DND-41 (cell line): ENCODE results near the gene PPP6R1.

Experiments
- ATAC-seq: fragments of 200-7000 bp; cut with Tn5 transposase; 3 replicates; pipeline ENCODE4 v1.9.1; 2021; ENCODE audit warnings: low read depth; ENCODE audit not compliant: insufficient read depth
- DNase-seq: peaks from one replicate; pipeline ENCODE4 v3.0.0-alpha.2; 2020
- H2AFZ ChIP-seq: 2 replicates; pipeline ENCODE4 v1.6.0; 2012; ENCODE audit warnings: low read depth, low read length
- H3K27ac ChIP-seq: 2 replicates; pipeline ENCODE4 v1.5.1; 2012; ENCODE audit warnings: low read length, inconsistent platforms
- H3K27me3 ChIP-seq: fragments of 200-600 bp; sonication (generic); 2 replicates; pipeline ENCODE4 v1.6.0; 2012; ENCODE audit warnings: low read length, mild to moderate bottlenecking, inconsistent platforms; ENCODE audit not compliant: insufficient read depth, poor library complexity
- H3K36me3 ChIP-seq: 2 replicates; pipeline ENCODE4 v1.5.1; 2012; ENCODE audit warnings: low read length, inconsistent platforms; ENCODE audit not compliant: insufficient read depth
- H3K4me1 ChIP-seq: 2 replicates; pipeline ENCODE4 v1.5.1; 2012; ENCODE audit warnings: mild to moderate bottlenecking, low read length; ENCODE audit not compliant: insufficient read depth
- H3K4me2 ChIP-seq: 2 replicates; pipeline ENCODE4 v1.6.0; 2012; ENCODE audit warnings: mild to moderate bottlenecking, moderate library complexity, low read length, inconsistent platforms; ENCODE audit not compliant: insufficient read depth
- H3K4me3 ChIP-seq, 2 experiments: fragments of 200-600 bp in 1 of 2; shearing (Covaris generic) in 1 of 2; 2 replicates each; pipeline ENCODE4 v1.5.1; 2012 to 2016; ENCODE audit warnings: inconsistent platforms in 2 of 2, low read length in 2 of 2, mild to moderate bottlenecking in 2 of 2, low read depth in 1 of 2, moderate library complexity in 1 of 2
- H3K79me2 ChIP-seq: 2 replicates; pipeline ENCODE4 v1.6.0; 2012; ENCODE audit warnings: low read length, inconsistent platforms; ENCODE audit not compliant: insufficient read depth
- H3K9ac ChIP-seq: 2 replicates; pipeline ENCODE4 v1.6.0; 2012; ENCODE audit warnings: low read depth, mild to moderate bottlenecking, inconsistent platforms, low read length, moderate library complexity
- H3K9me3 ChIP-seq: 2 replicates; pipeline ENCODE4 v1.5.1; 2012; ENCODE audit warnings: low read length, moderate library complexity, mild to moderate bottlenecking, inconsistent platforms; ENCODE audit not compliant: insufficient read depth, severe bottlenecking
- H4K20me1 ChIP-seq: 2 replicates; pipeline ENCODE4 v1.6.0; 2012; ENCODE audit warnings: low read length; ENCODE audit not compliant: insufficient read depth
- EZH2 ChIP-seq: IDR thresholded peaks from 3 replicates; pipeline ENCODE4 v1.6.1; 2012; ENCODE audit warnings: borderline replicate concordance, low read depth, mild to moderate bottlenecking, moderate library complexity, low read length, inconsistent platforms; ENCODE audit not compliant: severe bottlenecking
- TF ChIP-seq, protein P1 (sequence below): IDR thresholded peaks from 2 replicates; pipeline ENCODE4 v1.5.1; 2012; ENCODE audit warnings: borderline replicate concordance, low read length, moderate library complexity, mild to moderate bottlenecking; ENCODE audit not compliant: poor library complexity, severe bottlenecking; ENCODE audit errors: extremely low read depth

Gene PPP6R1

GRCh38 chr19:55249841-55250240 is 9.0 kb downstream of the PPP6R1 start:
- Histone ChIP-seq H3K9me3 (no peaks in the 10 kb centered on the region), H3K36me3 (peaks cover 91% of the 10 kb centered on the region), H3K27ac (no peak overlapping the region), H3K9ac (no peak overlapping the region), H3K4me1 (peaks cover 23% of the 10 kb centered on the region), H3K79me2 (peaks cover 93% of the 10 kb centered on the region), H3K4me2 (no peak overlapping the region), H4K20me1 (peaks cover 89% of the 10 kb centered on the region), H3K4me3 (no peak overlapping the region), H3K27me3 (no peaks in the 10 kb centered on the region), H2AFZ (no peak overlapping the region)
- TF ChIP-seq, protein P1, sequence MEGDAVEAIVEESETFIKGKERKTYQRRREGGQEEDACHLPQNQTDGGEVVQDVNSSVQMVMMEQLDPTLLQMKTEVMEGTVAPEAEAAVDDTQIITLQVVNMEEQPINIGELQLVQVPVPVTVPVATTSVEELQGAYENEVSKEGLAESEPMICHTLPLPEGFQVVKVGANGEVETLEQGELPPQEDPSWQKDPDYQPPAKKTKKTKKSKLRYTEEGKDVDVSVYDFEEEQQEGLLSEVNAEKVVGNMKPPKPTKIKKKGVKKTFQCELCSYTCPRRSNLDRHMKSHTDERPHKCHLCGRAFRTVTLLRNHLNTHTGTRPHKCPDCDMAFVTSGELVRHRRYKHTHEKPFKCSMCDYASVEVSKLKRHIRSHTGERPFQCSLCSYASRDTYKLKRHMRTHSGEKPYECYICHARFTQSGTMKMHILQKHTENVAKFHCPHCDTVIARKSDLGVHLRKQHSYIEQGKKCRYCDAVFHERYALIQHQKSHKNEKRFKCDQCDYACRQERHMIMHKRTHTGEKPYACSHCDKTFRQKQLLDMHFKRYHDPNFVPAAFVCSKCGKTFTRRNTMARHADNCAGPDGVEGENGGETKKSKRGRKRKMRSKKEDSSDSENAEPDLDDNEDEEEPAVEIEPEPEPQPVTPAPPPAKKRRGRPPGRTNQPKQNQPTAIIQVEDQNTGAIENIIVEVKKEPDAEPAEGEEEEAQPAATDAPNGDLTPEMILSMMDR = no peak
- TF ChIP-seq EZH2 = no peak
- no peak for DNase-seq
- no peak for ATAC-seq

DNA sequence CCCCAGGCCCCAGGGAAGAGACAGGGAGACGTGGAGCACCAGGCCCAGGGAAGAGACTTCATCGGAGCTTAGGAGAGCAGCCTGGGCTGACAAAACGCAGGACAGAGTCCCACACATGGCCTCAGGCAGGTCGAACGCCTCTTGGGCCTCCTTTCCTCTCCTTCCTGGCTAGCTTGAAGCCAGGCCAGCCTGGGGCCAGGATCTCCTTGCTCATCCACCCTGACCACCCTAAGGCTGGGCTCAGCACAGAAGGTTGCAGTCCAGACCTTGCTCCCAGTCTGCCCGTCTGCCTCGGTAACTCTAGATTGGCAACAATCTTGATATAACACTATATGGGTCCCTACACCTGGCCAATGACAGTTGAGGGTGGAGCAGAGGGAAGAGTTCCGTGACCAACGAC is 10.1 kb downstream of the PPP6R1 start:
- no peaks in the 10 kb centered on the region for H3K9me3 ChIP-seq
- H3K27me3 ChIP-seq = no peaks in the 10 kb centered on the region
- H3K36me3 ChIP-seq = peaks cover 93% of the 10 kb centered on the region
- peaks cover 83% of the 10 kb centered on the region for H3K79me2 ChIP-seq
- H2AFZ ChIP-seq = no peak overlapping the region
- peaks cover 12% of the 10 kb centered on the region for H3K4me1 ChIP-seq
- no peak overlapping the region for H3K4me2 ChIP-seq
- DNase-seq (no peak), ATAC-seq (no peak)
- H4K20me1 ChIP-seq = peaks cover 85% of the 10 kb centered on the region
- H3K27ac ChIP-seq = no peak overlapping the region
- no peak overlapping the region for H3K9ac ChIP-seq
- H3K4me3 ChIP-seq = no peak overlapping the region
- no peak for TF ChIP-seq EZH2

GRCh38 chr19:55248166-55248675 is 10.6 kb downstream of the PPP6R1 start:
- Histone ChIP-seq H3K9ac (no peak overlapping the region), H3K79me2 (peaks cover 78% of the 10 kb centered on the region), H3K4me3 (no peak overlapping the region), H2AFZ (no peak overlapping the region), H4K20me1 (peaks cover 82% of the 10 kb centered on the region), H3K4me2 (no peak overlapping the region), H3K4me1 (peaks cover 7% of the 10 kb centered on the region), H3K9me3 (no peaks in the 10 kb centered on the region), H3K36me3 (peaks cover 92% of the 10 kb centered on the region), H3K27ac (no peak overlapping the region), H3K27me3 (no peaks in the 10 kb centered on the region)
- DNase-seq (no peak), ATAC-seq (no peak)
- TF ChIP-seq, protein P1 = no peak
- TF ChIP-seq EZH2 = no peak

GRCh38 chr19:55247621-55248099 is 11.2 kb downstream of the PPP6R1 start:
- H3K4me3 ChIP-seq = no peak overlapping the region
- TF ChIP-seq, protein P1 = no peak
- no peak for TF ChIP-seq EZH2
- H3K79me2 ChIP-seq = peaks cover 73% of the 10 kb centered on the region
- DNase-seq (no peak), ATAC-seq (no peak)
- peaks cover 76% of the 10 kb centered on the region for H4K20me1 ChIP-seq
- H3K36me3 ChIP-seq = peaks cover 89% of the 10 kb centered on the region
- no peak overlapping the region for H2AFZ ChIP-seq
- no peaks in the 10 kb centered on the region for H3K9me3 ChIP-seq
- 0 out of 2 replicates have a peak, but pooled peaks cover 2% of the 10 kb centered on the region for H3K4me1 ChIP-seq
- H3K4me2 ChIP-seq = no peak overlapping the region
- no peak overlapping the region for H3K9ac ChIP-seq
- no peak overlapping the region for H3K27ac ChIP-seq
- H3K27me3 ChIP-seq = no peaks in the 10 kb centered on the region
